GM11168 (cell line): ENCODE measurements around the gene RGS8.

Source experiments
- in situ Hi-C: fragments of 300-500 bp; cut with MboI; formaldehyde crosslinking; loops from one replicate; pipeline ENCODE4 v1.12.0; 2022; ENCODE audit warnings: low sequenced_read_pairs; ENCODE audit not compliant: unreplicated experiment

The RGS8 gene

GRCh38 chr1:182644886-182645285 lies 39.5 kb downstream of the RGS8 start:
- in situ Hi-C loops: no loop called here

DNA sequence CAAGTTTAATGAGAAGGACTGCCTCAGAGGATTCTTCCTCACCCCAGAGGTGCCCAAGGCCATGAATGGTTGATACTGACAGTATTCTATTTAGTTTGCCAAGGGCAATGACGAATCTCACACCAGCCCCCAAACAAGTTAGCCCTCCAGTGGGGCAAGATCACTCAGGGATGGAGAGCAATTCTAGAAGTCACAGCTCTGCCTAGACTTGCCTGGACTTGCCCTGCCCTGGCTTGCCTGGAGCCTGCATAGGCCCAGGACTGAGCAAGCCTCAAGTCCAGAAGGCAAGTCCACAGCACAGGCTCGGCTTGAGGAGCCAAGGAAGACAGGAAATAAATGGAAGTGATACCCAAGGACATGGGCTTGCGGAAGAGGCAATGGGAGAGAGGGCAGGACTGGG lies 40.7 kb downstream of the RGS8 start:
- in situ Hi-C loops: no loop called here

DNA sequence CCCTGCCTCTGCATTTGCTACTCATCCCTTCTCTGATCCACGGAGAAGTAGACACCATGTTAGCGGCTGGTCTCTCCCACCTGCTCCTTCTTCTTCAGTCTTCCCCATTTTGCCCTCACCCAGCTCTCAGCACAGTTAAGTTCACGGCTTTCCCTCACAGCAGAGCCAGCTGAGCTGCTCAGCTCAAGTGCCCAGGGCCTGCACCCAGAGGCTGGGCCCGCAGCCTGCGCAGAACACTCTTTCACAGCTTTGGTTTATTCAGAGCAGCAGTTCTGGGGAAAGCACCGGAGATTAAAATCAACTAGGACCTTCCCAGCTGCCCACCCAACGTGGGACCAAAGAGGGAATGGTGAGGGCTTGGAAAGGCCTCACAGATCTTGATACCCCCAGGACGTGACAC lies 41.9 kb downstream of the RGS8 start:
- in situ Hi-C loops: no loop called here

GRCh38 chr1:182641561-182641960 lies 42.8 kb downstream of the RGS8 start:
- in situ Hi-C loops: no loop called here

DNA sequence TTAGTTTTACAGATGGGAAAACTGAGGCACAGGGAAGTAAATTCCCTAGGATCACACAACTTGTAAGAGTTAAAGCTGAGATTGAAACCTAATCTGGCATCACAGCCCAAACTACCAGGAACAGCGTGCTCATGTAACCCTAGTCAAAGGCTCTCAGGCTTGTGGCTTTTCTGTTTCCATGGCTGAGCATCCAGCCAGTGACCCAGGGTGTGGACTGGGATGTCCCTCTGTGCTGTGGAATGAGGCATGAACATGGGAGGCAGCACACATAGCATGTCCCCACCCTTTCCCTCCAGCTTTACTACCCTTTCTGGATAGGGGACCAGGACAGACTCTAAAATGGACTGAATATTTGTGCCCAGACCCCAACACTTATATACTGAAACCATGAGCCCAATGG lies 45.1 kb downstream of the RGS8 start:
- in situ Hi-C loops: no loop called here

DNA sequence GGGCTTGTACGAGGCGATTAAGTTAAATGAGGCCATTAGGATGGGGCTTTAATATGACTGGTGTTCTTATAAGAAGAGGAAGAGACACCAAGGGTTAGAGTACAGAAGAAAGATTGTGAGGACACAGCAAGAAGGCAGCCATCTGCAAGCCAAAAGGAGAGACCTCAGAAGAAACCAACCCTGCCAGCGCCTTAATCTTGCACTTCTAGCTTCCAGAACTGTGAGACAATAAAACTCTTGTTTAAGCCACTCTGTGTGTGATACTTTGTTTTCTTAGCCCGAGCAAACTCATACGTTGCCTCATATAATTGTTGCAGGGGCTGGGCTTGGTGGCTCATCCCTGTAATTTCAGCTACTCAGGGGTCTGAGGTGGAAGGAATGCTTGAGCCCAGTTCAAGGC lies 46.6 kb downstream of the RGS8 start:
- in situ Hi-C loops: no loop called here

DNA sequence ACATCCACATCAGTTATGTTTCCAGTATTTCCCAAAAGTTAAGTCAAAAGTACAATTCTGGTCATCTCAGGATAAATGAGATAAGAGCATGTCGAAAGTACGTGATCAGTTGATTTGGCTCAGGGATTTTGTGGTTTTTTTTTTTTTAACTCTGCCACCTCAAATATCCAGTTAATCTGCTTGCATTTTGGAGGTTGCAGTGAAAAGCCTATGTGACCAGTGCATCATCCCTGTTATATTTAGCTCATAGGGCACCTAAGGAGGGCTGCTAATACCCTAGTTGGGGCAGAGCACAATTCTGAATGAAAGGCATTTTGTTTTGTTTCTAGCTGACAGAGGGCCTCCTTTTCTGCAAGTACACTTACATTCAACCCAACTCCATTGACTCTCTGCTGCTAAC lies 48.5 kb downstream of the RGS8 start:
- in situ Hi-C loops: no loop called here
